ENCODE measurements around the gene FAM110D.

FAM110D gene

GRCh38 chr1:26158908-26159742, at the start of gene FAM110D:
Gene FAM110D (plus strand): TSS chr1:26159079. CDS start chr1:26161292, 2,213 bp downstream.
- no peak for ATAC-seq

GRCh38 chr1:26109229-26110164, 49.4 kb upstream of the FAM110D start:
- ATAC-seq = no peak

GRCh38 chr1:26110731-26111529, 47.9 kb upstream of the FAM110D start:
- peak; percentile 57 to 58 for ATAC-seq

GRCh38 chr1:26111530-26112406, 47.1 kb upstream of the FAM110D start, which contains the start of gene PDIK1L:
Gene PDIK1L (plus strand): TSS chr1:26111824. CDS start chr1:26114309, 2,485 bp downstream.
- ATAC-seq = peak; percentile 87 to 88

GRCh38 chr1:26112407-26112775, 46.5 kb upstream of the FAM110D start:
- no peak for ATAC-seq

- no peak for ATAC-seq
Observed at GRCh38 chr1:26114165-26114927, 44.5 kb upstream of the FAM110D start.

GRCh38 chr1:26119892-26120608, 38.8 kb upstream of the FAM110D start:
- ATAC-seq = no peak

GRCh38 chr1:26121854-26122773, 36.8 kb upstream of the FAM110D start:
- ATAC-seq = no peak

- peak; percentile 80 to 83 for ATAC-seq
Observed at GRCh38 chr1:26122988-26123973, 35.6 kb upstream of the FAM110D start.

- no peak for ATAC-seq
Observed at GRCh38 chr1:26124418-26125331, 34.2 kb upstream of the FAM110D start.

GRCh38 chr1:26125382-26125781, 33.5 kb upstream of the FAM110D start:
- no peak for ATAC-seq

- no peak for ATAC-seq
Observed at GRCh38 chr1:26125946-26126320, 32.9 kb upstream of the FAM110D start.

- ATAC-seq = peak; percentile 86 to 87
Observed at GRCh38 chr1:26126321-26127084, 32.4 kb upstream of the FAM110D start.

- no peak for ATAC-seq
Observed at GRCh38 chr1:26127235-26128163, 31.4 kb upstream of the FAM110D start.

- no peak for ATAC-seq
Observed at GRCh38 chr1:26129778-26130177, 29.1 kb upstream of the FAM110D start.
